GM12892 (cell line): Measurements from ENCODE around the gene CLMN.

Experiments
- POLR2A ChIP-seq: IDR thresholded peaks from 2 replicates; pipeline ENCODE4 v1.6.1; 2011; ENCODE audit warnings: low read depth, low read length, control low read depth
- POLR2AphosphoS5 ChIP-seq: IDR thresholded peaks from 2 replicates; pipeline ENCODE4 v1.6.1; 2011; ENCODE audit warnings: low read depth, low read length, control low read depth
- TAF1 ChIP-seq: IDR thresholded peaks from 2 replicates; pipeline ENCODE4 v1.6.1; 2011; ENCODE audit warnings: low read depth, mild to moderate bottlenecking, control low read depth, low read length, borderline replicate concordance

GRCh38 chr14:95282354-95282985 lies 37.2 kb downstream of the CLMN start:
- TF ChIP-seq POLR2AphosphoS5 (no peak), POLR2A (no peak), TAF1 (no peak)
